ENCODE data around the gene TTLL11. TPM values are rescaled to one million over a fixed set of nuclear protein-coding genes. Genes with fewer than 3 reads are reported as not detected.
A peak's percentile ranks its signal among the peaks of the same experiment; 100 is the strongest.

Gene TTLL11
- total RNA-seq, 1 experiment from 2014 or later: 1.5 TPM

- Histone ChIP-seq H4K20me1 (ENCODE audit: control insufficient read depth, insufficient read depth, insufficient read length) (no peaks in the 10 kb centered on the region), H4K91ac (ENCODE audit: insufficient read length, low read depth, low read length) (no peak overlapping the region)
- no peak overlapping the region for H3K4me3 Mint-ChIP-seq
These were observed 304.3 kb downstream of the TTLL11 start for GRCh38 chr9:121788686-121789366.

More at GRCh38 chr9:121788686-121789366, 304.3 kb downstream of the TTLL11 start:
- Histone ChIP-seq H3K4me2 (ENCODE audit: insufficient read depth, insufficient read length, low read length) (no peak overlapping the region), H3K9me3 (ENCODE audit: control insufficient read depth, low read depth, low read length) (no peaks in the 10 kb centered on the region), H4K5ac (ENCODE audit: insufficient read length, low read depth, low read length) (no peak overlapping the region), H2AK5ac (ENCODE audit: insufficient read length, low read length) (no peak overlapping the region), H3K79me1 (ENCODE audit: insufficient read depth, low read depth, low read length, poor library complexity, severe bottlenecking) (no peaks in the 10 kb centered on the region), H2AFZ (ENCODE audit: low read length) (no peak overlapping the region), H2BK15ac (ENCODE audit: low read depth, low read length) (no peak overlapping the region), H3K14ac (ENCODE audit: insufficient read depth, low read length) (no peak overlapping the region), H2BK20ac (ENCODE audit: low read depth, low read length, poor library complexity, severe bottlenecking) (no peak overlapping the region), H3K9ac (ENCODE audit: extremely low read depth, insufficient read length, low read length) (no peak overlapping the region), H4K8ac (replicated peaks; ENCODE audit: insufficient read length, low read depth, low read length) (no peak overlapping the region), H3K56ac (ENCODE audit: insufficient read length, low read depth, low read length) (no peak overlapping the region), H3K23me2 (ENCODE audit: insufficient read length, low read depth, low read length, poor library complexity, severe bottlenecking) (no peaks in the 10 kb centered on the region), H2BK12ac (ENCODE audit: insufficient read length, low read depth, low read length) (no peak overlapping the region), H3K27ac (ENCODE audit: insufficient read length, low read depth, low read length) (no peak overlapping the region), H3K4ac (ENCODE audit: low read depth, low read length) (no peak overlapping the region), H2BK5ac (ENCODE audit: insufficient read length, low read length) (no peak overlapping the region), H3K27me3 (ENCODE audit: insufficient read depth, low read length) (no peaks in the 10 kb centered on the region), H3K79me2 (ENCODE audit: insufficient read depth, low read length) (no peaks in the 10 kb centered on the region), H3T11ph (ENCODE audit: low read length) (no peak overlapping the region), H3K23ac (ENCODE audit: insufficient read length, low read depth, low read length) (no peak overlapping the region), H2BK120ac (ENCODE audit: low read depth, low read length, poor library complexity, severe bottlenecking) (no peak overlapping the region), H3K4me1 (ENCODE audit: insufficient read depth, low read length) (no peaks in the 10 kb centered on the region; the same call in 1 of the 2 replicates), H3K18ac (ENCODE audit: insufficient read length, low read depth, low read length) (no peak overlapping the region)
- peak; percentile 46 for DNase-seq
- Mint-ChIP-seq H3K4me1 (peaks cover 28 to 52% of the 10 kb centered on the region in 2 experiments), H3K27ac (no peak overlapping the region; a peak in 2 of 7 replicates), H3K9me3 (peaks cover 2 to 6% of the 10 kb centered on the region in 2 experiments; a peak in 2 of 5 replicates), H3K27me3 (ENCODE audit: low read depth) (peaks cover 8% of the 10 kb centered on the region), H3K36me3 (ENCODE audit: insufficient read depth in 1 of 3, low read depth in 3 of 3) (peaks cover 0 to 4% (median 4%) of the 10 kb centered on the region in 3 experiments; a peak in 3 of 7 replicates)
- no peak for TF ChIP-seq CTCF (conservative IDR thresholded peaks at IDR 0.05)
- WGBS (ENCODE audit: extremely low coverage, insufficient read length, low lambda C conversion rate): 98% methylated on average over 6 of the region's 15 CpGs

Measured in H9 (cell line).